Measurements from ENCODE around the gene NPC1. TPM values are rescaled to one million over a fixed set of nuclear protein-coding genes. Genes with fewer than 3 reads are reported as not detected.
"Not testable (repeated sequence)": the region's sequence is repeated elsewhere in the genome, so short reads cannot be mapped to it uniquely, and the experiment has no call there.

The NPC1 gene
- total RNA-seq, 4 donors from 2014 or later: 16.9 to 73.7 (median 43.6) TPM

DNA sequence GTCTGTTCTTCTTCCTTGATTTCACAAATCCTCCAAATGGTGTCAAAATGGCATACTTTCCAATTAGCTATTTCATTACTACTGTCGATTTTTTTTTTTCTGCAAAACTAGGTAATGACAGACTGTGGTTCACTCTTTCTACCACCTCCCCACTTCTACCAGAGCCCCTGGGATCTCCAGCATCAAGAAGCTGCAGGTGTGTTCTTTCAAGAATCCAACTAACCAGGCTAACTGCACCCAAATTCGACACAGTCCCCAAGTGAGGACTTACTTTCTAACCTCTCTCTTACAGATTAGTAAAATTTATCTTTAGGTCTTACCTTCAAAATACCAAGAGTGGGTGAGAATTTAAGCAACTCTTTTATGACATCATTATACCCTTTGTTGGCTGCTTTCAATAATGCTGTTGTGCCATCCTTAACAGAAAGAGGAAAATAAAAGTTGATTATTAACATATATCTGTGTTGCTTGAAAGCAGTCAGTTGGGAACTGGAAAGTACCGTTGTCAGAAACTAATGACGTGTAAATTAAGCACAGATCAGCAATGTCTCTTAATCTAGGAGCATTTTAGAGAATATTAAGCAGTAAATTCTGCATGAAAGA lies 31.2 kb upstream of the NPC1 start:
- H3K9me3 ChIP-seq: no peaks in the 10 kb centered on the region
- 72 to 75% methylated on average over 4 of the region's 4 CpGs for WGBS, 2 donors
- no peak overlapping the region for H3K4me3 ChIP-seq
- no peak for DNase-seq
- TF ChIP-seq POLR2A (IDR thresholded peaks at IDR 0.05): no peak
- H3K4me1 ChIP-seq: peaks cover 5 to 13% (median 12%) of the 10 kb centered on the region in 3 donors
- H3K27me3 ChIP-seq: peaks cover 0 to 22% (median 0%) of the 10 kb centered on the region in 4 donors
- no peaks in the 10 kb centered on the region for H3K36me3 ChIP-seq
- intact Hi-C loops (cut with DNase I): no loop called here
- no peak overlapping the region for H3K27ac ChIP-seq

DNA sequence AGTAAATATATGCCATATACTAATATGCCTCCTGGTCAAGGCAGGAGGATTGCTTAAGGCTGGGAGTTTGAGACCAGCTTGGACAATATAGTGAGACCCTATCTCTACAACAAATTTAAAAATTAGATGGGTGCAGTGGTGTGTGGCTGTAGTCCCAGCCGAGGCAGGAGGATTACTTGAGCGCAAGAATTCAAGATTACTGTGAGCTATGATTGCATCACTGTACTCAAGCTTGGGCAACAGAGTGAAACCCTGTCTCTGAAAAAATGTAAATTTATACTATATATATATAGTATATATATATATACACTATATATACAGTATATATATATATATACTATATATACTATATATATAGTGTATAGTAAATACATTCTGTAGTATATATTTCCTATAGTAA lies 30.0 kb upstream of the NPC1 start:
- intact Hi-C loops (cut with DNase I): no loop called here
- H3K36me3 ChIP-seq: no peaks in the 10 kb centered on the region
- no peak overlapping the region for H3K27ac ChIP-seq
- no peak for DNase-seq
- H3K9me3 ChIP-seq: no peaks in the 10 kb centered on the region
- H3K4me3 ChIP-seq: no peak overlapping the region
- H3K27me3 ChIP-seq: peaks cover 0 to 22% (median 0%) of the 10 kb centered on the region in 4 donors
- 77 to 89% methylated on average over 2 of the region's 2 CpGs for WGBS, 2 donors
- peaks cover 5 to 13% (median 12%) of the 10 kb centered on the region in 3 donors for H3K4me1 ChIP-seq
- TF ChIP-seq, protein P1, sequence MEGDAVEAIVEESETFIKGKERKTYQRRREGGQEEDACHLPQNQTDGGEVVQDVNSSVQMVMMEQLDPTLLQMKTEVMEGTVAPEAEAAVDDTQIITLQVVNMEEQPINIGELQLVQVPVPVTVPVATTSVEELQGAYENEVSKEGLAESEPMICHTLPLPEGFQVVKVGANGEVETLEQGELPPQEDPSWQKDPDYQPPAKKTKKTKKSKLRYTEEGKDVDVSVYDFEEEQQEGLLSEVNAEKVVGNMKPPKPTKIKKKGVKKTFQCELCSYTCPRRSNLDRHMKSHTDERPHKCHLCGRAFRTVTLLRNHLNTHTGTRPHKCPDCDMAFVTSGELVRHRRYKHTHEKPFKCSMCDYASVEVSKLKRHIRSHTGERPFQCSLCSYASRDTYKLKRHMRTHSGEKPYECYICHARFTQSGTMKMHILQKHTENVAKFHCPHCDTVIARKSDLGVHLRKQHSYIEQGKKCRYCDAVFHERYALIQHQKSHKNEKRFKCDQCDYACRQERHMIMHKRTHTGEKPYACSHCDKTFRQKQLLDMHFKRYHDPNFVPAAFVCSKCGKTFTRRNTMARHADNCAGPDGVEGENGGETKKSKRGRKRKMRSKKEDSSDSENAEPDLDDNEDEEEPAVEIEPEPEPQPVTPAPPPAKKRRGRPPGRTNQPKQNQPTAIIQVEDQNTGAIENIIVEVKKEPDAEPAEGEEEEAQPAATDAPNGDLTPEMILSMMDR (IDR thresholded peaks at IDR 0.05): no peak
- no peak for TF ChIP-seq POLR2A (IDR thresholded peaks at IDR 0.05)

DNA sequence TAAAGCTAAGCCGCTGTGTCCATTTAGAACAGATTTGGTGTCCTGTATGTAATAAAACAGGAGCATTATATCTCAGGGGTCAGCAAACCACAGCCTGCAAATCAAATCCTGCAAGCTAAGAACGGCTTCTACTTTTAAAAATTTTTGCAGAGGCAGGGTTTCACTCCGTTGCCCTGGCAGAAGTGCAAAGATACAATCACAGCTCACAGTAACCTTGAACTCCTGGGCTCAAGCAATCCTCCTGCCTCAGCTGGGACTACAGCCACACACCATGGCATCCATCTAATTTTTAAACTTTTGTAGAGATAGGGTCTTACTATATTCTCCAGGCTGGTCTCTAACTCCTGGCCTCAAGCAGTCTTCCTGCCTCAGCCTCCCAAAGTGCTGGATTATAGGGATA lies 28.6 kb upstream of the NPC1 start:
- WGBS, 2 donors: 79 to 88% methylated on average over 3 of the region's 3 CpGs
- H3K36me3 ChIP-seq: no peaks in the 10 kb centered on the region
- H3K9me3 ChIP-seq: no peaks in the 10 kb centered on the region
- no peak for DNase-seq
- H3K27ac ChIP-seq: no peak overlapping the region
- no peak overlapping the region for H3K4me3 ChIP-seq
- peaks cover 5 to 12% (median 12%) of the 10 kb centered on the region in 3 donors for H3K4me1 ChIP-seq
- peaks cover 0 to 11% (median 0%) of the 10 kb centered on the region in 4 donors for H3K27me3 ChIP-seq
- intact Hi-C loops (cut with DNase I): no loop called here
- TF ChIP-seq, protein P1 (IDR thresholded peaks at IDR 0.05): no peak
- no peak for TF ChIP-seq POLR2A (IDR thresholded peaks at IDR 0.05)

DNA sequence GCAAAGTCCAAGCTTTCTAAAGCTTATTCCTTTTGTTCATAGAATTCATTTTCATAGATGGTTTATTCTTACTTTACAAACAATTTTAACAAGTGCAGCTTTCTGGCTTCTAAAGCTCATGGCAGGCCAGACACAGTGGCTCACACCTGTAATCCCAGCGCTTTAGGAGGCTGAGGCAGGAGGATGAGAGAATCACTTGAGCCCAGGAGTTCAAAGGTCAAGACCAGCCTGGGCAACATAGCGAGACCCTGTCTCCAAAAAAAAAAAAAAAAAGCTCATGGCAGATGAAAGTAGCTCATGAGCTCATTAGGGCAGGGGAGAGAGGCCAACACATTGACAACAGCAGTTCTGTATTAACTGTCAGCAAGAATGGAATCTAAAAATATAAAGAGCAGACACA lies 28.1 kb upstream of the NPC1 start:
- peaks cover 5 to 8% (median 7%) of the 10 kb centered on the region in 3 donors for H3K4me1 ChIP-seq
- no peaks in the 10 kb centered on the region for H3K36me3 ChIP-seq
- no peak overlapping the region for H3K27ac ChIP-seq
- 94 to 100% methylated on average over 2 of the region's 2 CpGs for WGBS, 2 donors
- peaks cover 0 to 6% (median 0%) of the 10 kb centered on the region in 4 donors for H3K27me3 ChIP-seq
- intact Hi-C loops (cut with DNase I): no loop called here
- no peak for DNase-seq
- H3K4me3 ChIP-seq: no peak overlapping the region
- H3K9me3 ChIP-seq: no peaks in the 10 kb centered on the region
- no peak for TF ChIP-seq POLR2A (IDR thresholded peaks at IDR 0.05)
- TF ChIP-seq, protein P1 (IDR thresholded peaks at IDR 0.05): no peak

DNA sequence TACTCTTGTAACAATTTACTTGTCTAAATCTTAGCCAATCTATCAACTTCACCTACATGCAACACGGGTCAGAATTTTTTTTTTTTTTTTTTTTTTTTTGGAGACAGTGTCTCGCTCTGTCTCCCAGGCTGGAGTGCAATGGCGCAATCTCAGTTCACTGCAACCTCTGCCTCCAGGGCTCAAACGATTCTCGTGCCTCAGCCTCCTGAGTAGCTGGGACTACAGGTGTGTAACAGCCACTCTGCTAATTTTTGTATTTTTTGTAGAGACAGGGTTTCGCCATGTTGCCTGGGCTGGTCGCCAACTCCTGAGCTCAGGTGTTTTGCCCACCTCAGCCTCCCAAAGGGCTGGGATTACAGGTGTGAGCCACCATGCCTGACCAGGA lies 26.8 kb upstream of the NPC1 start:
- H3K9me3 ChIP-seq; H3K4me3 ChIP-seq; H3K27ac ChIP-seq; intact Hi-C loops (cut with DNase I); H3K4me1 ChIP-seq; H3K36me3 ChIP-seq; H3K27me3 ChIP-seq; DNase-seq: not testable (repeated sequence)
- WGBS, 2 donors: 84% methylated on average over 6 to 7 of the region's 7 CpGs

DNA sequence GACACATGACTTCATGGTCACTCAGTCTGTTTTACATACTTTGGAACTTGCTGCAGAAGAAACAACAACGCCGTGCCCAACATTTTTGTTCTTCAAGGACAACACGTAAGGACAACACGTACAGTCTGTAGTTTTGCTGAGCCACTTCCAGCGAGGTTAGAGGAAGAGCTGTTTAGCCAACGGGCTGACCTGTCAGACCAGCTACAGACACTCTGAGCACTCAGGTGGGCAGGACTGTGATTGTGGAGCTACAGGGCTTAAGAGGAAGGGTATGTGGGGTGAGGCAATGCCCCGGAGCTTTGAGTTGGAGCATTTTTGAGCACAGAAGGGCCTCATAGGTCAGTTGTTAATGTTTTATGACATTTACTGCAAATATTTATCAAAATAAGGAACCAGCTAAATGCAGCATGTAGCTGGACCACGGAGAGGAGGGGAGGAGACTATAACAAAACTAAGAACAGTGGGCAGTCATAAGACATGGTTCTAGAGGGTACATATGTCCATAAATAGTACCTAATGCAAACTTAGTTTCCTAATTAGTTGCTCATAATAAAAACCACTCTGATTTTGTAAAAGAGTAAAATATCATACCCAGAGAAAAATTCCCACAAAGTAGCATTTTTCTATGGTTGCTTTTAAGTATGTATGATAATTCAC lies 26.3 kb upstream of the NPC1 start:
- no peaks in the 10 kb centered on the region for H3K4me1 ChIP-seq
- H3K4me3 ChIP-seq: no peak overlapping the region
- H3K27ac ChIP-seq: no peak overlapping the region
- no peaks in the 10 kb centered on the region for H3K36me3 ChIP-seq
- 76 to 82% methylated on average over 8 of the region's 8 CpGs for WGBS, 2 donors
- no peak for DNase-seq
- intact Hi-C loops (cut with DNase I): no loop called here
- H3K27me3 ChIP-seq: no peaks in the 10 kb centered on the region
- H3K9me3 ChIP-seq: no peaks in the 10 kb centered on the region
- no peak for TF ChIP-seq POLR2A (IDR thresholded peaks at IDR 0.05)
- TF ChIP-seq, protein P1 (IDR thresholded peaks at IDR 0.05): no peak

Data from esophagus squamous epithelium (tissue), 5 donors.